Fibroblast of the aortic adventitia (primary cell): ENCODE measurements around the gene BICD2. TPM values are rescaled to one million over a fixed set of nuclear protein-coding genes. Genes with fewer than 3 reads are reported as not detected.
"Not testable (repeated sequence)": the region's sequence is repeated elsewhere in the genome, so short reads cannot be mapped to it uniquely, and the experiment has no call there.

Source experiments
- DNase-seq: peaks from one replicate; pipeline ENCODE4 v3.0.0-alpha.2; 2010; ENCODE audit warnings: low read depth
- H3K4me3 ChIP-seq: 2 replicates; pipeline ENCODE4 v1.5.1; 2011; ENCODE audit warnings: low read depth, mild to moderate bottlenecking, control low read depth, low read length, moderate library complexity
- total RNA-seq: library from RNA; depleted of rRNA; stranded (reverse); fragments of >200 nt; gene quantifications from 2 replicates; pipeline ENCODE4 v1.2.3, GENCODE V29; 2012; ENCODE audit warnings: low replicate concordance
- TF ChIP-seq, protein P1 (sequence below): IDR thresholded peaks from 2 replicates; pipeline ENCODE4 v1.5.1; 2011; ENCODE audit warnings: mild to moderate bottlenecking, low read length, control low read depth, inconsistent platforms; ENCODE audit not compliant: insufficient read depth

The BICD2 gene
- total RNA-seq, 1 donor, result 39.7 TPM

DNA sequence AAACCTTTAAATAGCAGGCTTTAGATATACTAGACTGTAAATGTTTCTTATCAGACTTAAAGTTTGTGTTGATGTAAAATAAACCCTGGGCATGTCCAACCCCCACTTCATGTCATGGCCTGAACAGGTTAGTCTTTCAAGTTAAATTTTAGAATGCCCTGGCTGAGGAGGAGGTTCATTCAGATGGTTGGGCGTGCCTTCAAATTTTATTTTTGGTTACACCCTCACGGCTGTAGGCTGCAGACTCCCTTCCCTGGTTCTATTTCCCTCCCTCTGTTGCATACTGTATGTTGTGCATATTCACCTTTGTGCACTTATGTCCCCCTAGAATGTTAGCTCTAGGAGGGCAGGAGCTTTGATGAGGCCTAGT lies 5.3 kb upstream of the BICD2 start:
- DNase-seq, result no peak
- no peak overlapping the region for H3K4me3 ChIP-seq
- TF ChIP-seq, protein P1, sequence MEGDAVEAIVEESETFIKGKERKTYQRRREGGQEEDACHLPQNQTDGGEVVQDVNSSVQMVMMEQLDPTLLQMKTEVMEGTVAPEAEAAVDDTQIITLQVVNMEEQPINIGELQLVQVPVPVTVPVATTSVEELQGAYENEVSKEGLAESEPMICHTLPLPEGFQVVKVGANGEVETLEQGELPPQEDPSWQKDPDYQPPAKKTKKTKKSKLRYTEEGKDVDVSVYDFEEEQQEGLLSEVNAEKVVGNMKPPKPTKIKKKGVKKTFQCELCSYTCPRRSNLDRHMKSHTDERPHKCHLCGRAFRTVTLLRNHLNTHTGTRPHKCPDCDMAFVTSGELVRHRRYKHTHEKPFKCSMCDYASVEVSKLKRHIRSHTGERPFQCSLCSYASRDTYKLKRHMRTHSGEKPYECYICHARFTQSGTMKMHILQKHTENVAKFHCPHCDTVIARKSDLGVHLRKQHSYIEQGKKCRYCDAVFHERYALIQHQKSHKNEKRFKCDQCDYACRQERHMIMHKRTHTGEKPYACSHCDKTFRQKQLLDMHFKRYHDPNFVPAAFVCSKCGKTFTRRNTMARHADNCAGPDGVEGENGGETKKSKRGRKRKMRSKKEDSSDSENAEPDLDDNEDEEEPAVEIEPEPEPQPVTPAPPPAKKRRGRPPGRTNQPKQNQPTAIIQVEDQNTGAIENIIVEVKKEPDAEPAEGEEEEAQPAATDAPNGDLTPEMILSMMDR, result no peak

DNA sequence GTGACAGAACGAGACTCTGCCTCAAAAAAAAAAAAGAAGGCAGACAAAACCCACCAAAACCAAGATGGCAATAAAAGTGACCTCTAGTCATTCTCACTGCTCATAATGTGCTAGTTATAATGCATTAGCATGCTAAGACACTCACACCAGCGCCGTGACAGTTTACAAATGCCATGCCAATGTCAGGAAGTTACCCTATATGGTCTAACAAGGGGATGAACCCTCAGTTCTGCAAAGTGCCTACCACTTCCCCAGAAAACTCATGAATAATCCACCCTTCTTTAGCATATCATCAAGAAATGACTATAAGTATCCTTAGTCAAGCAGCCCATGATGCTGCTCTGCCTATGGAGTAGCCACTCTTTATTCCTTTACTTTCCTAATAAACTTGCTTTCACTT lies 4.7 kb upstream of the BICD2 start:
- TF ChIP-seq, protein P1, result no peak
- no peak for DNase-seq
- H3K4me3 ChIP-seq, result no peak overlapping the region

DNA sequence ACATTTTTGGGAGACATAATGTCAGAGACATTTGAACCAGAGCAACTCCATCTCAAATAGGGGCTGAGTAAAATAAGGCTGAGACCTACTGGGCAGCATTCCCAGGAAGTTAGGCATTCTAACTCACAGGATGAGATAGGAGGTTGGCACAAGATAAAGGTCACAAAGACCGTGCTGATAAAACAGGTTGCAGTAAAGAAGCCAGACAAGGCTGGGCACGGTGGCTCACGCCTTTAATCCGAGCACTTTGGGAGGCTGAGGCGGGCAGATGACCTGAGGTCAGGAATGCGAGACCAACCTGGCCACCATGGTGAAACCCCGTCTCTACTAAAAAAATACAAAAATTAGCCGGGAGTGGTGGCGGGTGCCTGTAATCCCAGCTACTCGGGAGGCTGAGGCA lies 4.2 kb upstream of the BICD2 start:
- DNase-seq, H3K4me3 ChIP-seq: not testable (repeated sequence)

DNA sequence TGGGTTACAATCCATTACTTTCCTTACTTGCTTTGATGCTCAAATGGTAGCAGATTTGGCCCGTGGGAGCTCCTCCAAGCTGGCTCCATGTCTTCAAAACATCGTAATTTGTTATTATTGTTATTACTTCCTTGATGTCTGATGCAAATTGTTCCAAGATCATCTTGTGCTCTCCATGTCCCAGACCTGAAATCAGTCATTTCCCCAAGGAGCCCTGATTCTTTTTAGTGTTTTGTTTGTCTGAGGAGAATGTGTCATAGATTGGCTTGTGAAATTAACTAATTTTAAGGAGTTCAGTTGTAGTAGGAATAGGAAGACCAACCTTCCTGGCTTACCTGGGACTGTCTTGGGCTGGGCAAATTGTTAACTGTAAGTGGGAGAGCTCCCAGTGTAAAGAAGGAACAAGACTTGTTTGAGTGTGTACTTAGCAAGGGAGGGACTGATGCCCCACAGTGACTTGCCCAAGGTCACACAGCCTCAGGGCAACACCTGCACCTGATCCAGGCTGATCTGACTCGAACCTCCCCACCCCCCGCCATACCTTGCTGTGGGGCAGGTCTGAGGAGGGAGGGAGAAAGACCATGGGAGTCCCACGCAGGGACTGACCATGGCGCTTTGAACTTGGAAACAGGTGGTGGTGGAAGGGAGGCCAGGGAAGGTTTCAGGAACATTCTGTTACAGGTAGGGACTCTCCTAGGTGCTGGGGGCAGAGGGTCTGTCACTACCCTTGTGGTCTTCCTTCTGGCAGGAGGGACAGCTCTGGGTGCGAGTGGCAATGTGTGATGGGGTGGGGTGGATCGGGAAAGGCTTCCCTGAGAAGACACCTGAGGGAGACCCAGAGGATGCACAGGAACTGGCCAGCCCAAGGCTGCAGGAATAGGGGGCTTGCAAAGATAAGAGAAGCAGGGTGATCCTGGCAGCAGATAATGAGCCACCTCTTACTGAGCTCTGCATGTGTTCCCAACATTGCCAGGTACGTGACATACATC lies 2.7 kb upstream of the BICD2 start:
- DNase-seq, result no peak
- H3K4me3 ChIP-seq, result no peak overlapping the region
- TF ChIP-seq, protein P1, result no peak

DNA sequence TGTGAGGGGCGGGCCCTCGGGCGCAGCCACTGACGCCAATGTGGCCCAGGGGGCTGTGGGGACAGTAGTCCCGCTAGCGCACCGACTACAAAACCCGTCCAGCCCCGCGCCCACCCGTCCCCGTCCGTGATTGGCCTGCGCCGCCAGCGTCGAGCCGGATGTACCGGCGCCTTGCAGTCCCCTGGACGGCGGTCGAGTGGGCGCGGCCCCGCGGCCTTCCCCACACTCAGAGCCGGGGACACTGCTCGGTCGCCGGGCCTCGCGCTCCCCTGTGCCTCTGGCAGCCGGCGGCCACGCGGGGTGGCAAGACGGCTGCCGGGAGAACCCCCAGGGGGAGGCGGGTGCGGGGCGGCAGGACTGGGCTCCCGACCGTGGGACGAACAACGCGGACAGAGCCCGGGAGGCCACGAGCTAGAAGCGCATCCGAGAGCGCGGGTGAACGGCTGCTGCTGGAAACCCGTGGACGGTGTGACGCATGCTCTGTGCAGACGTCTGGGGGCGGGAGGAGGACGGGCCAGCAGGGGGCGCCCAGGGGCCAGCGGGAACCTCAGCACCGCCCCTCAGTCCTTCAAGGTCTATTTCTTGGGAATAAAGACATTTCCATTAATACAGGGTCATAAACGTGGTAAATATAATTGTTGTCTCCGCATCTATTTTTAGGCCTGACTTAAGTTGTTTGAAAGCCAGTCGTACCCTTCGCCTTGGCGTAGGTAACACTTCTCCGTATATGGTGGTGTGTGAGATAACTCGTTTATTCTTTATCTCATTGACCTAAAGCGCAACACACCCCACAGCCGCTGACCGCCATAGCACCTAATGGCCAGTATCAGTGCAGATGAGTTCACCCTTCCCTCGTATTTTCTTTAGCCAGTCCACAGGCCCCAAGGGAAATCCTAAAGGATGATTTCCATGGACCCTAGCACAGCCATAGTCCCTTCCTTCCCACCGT lies 629 bp upstream of the BICD2 start:
- peak; percentile 95 for DNase-seq
- TF ChIP-seq, protein P1, result peak; percentile 95

DNA sequence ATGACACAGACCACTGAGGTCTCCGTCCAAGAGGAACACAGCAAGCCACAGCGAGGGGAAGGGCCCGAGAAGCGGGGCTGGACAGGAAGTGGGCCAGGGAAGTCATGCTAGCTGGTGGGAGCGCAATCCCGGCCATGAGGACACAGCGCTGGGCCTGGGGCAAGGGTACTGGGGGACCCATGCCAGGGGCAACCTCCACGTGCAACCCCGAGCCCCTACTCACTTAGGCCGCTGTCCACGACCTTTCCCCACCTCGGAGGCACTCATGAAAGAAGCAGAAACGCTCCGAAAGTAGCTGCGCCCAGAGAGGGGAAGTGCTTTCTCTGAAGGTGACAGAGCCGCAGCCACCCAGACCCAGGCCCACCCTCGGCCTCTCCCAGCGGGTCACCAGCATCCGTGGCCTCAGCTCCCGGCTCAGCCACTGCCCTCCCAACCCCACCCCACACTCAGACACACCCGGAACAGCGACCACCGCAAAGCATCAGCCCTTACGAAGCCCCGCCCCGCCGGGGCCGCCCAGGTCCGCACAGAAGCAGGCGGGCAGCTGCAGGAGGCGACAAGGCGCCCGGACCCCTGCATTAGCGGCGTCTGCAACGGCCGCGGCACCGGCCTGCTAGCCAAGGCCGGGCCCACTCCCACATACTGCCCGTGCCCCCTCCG lies 782 bp downstream of the BICD2 start:
- no peak for DNase-seq
- TF ChIP-seq, protein P1, result no peak

More for the DNA sequence above, 629 bp upstream of the BICD2 start:
- H3K4me3 ChIP-seq, result peak overlapping the region; percentile 73

More for the DNA sequence above, 782 bp downstream of the BICD2 start:
- peak overlapping the region; percentile 95 for H3K4me3 ChIP-seq
